Panc1 (cell line): Measurements from ENCODE around the gene AKT3. TPM values are rescaled to one million over a fixed set of nuclear protein-coding genes. Genes with fewer than 3 reads are reported as not detected.

ENCODE experiments used
- ATAC-seq: fragments of 200-7000 bp; cut with Tn5 transposase; 2 replicates; pipeline ENCODE4 v1.9.1; 2020; ENCODE audit warnings: mild to moderate bottlenecking, moderate library complexity
- BruUV-seq: library from RNA; stranded (reverse); fragments of 400-500 nt; replicated peaks from 2 replicates; lab custom pipeline; 2021; lab: Mats Ljungman, UMichigan
- CTCF ChIA-PET: fragments of 300-600 bp; sonication (Branson Sonifier 250); formaldehyde crosslinking; loops from one replicate; lab custom pipeline; 2022; ENCODE audit warnings: antibody characterized with exemption; lab: Charles Lee
- POLR2A ChIA-PET: fragments of 300-600 bp; sonication (Branson Sonifier 250); formaldehyde crosslinking; loops from one replicate; lab custom pipeline; 2022; ENCODE audit warnings: antibody characterized with exemption; lab: Charles Lee
- DNase-seq: peaks from one replicate; pipeline ENCODE4 v3.0.0-alpha.2; 2010; ENCODE audit warnings: low read depth, low spot score
- H3K27ac ChIP-seq: 2 replicates; pipeline ENCODE4 v1.5.1; 2011; ENCODE audit warnings: mild to moderate bottlenecking, low read length, inconsistent platforms
- H3K27me3 ChIP-seq: fragments of 200-500 bp; sonication (Bioruptor generic); 2 replicates; pipeline ENCODE4 v1.6.0; 2014; ENCODE audit warnings: low read length, inconsistent platforms; ENCODE audit not compliant: control insufficient read depth, insufficient read depth
- H3K36me3 ChIP-seq: fragments of 200-500 bp; sonication (Bioruptor generic); 2 replicates; pipeline ENCODE4 v1.5.1; 2014; ENCODE audit warnings: inconsistent platforms, mild to moderate bottlenecking, low read length, moderate library complexity; ENCODE audit not compliant: control insufficient read depth, insufficient read depth
- H3K4me1 ChIP-seq: 2 replicates; pipeline ENCODE4 v1.5.1; 2011; ENCODE audit warnings: inconsistent platforms, mild to moderate bottlenecking, low read length, moderate library complexity; ENCODE audit not compliant: control insufficient read depth, insufficient read depth
- H3K4me3 ChIP-seq, 2 experiments: 2 replicates each; pipeline ENCODE4 v1.5.1; 2011 to 2012; ENCODE audit warnings: low read depth in 2 of 2, low read length in 2 of 2, mild to moderate bottlenecking in 2 of 2, inconsistent platforms in 1 of 2, moderate library complexity in 1 of 2
- H3K9me3 ChIP-seq: fragments of 200-500 bp; sonication (Bioruptor generic); 2 replicates; pipeline ENCODE4 v1.5.1; 2014; ENCODE audit warnings: low read depth, mild to moderate bottlenecking, inconsistent platforms, low read length, moderate library complexity; ENCODE audit not compliant: control insufficient read depth, insufficient read depth
- POLR2AphosphoS5 ChIP-seq: IDR thresholded peaks from 2 replicates; pipeline ENCODE4 v1.6.1; 2012; ENCODE audit warnings: mild to moderate bottlenecking, low read depth, low read length, moderate library complexity
- SIN3A ChIP-seq: IDR thresholded peaks from 2 replicates; pipeline ENCODE4 v1.6.1; 2012; ENCODE audit warnings: low read depth, mild to moderate bottlenecking, low read length, moderate library complexity, borderline replicate concordance; ENCODE audit not compliant: insufficient read depth
- TCF7L2 ChIP-seq: IDR thresholded peaks from 2 replicates; pipeline ENCODE4 v1.6.1; 2011; ENCODE audit warnings: mild to moderate bottlenecking, low read depth, low read length, inconsistent platforms
- in situ Hi-C: cut with HindIII; loops from 2 replicates; pipeline ENCODE4 v1.10.0; 2016; ENCODE audit warnings: low sequenced_read_pairs, low pct_unique_long_range_greater_than_20kb
- intact Hi-C: fragments of 100-400 bp; cut with micrococcal nuclease; formaldehyde crosslinking; loops from one replicate; pipeline ENCODE4 v1.10.0; 2022; ENCODE audit not compliant: unreplicated experiment
- total RNA-seq: library from RNA; stranded (reverse); gene quantifications from one replicate; pipeline ENCODE4 v1.2.1, GENCODE V29; 2021; ENCODE audit not compliant: unreplicated experiment
- TF ChIP-seq, protein P1 (sequence below): fragments of 450-650 bp; IDR thresholded peaks from 2 replicates; pipeline ENCODE4 v1.5.1; 2017; ENCODE audit warnings: mild to moderate bottlenecking
- TF ChIP-seq, protein P2 (sequence below), 2 experiments: IDR thresholded peaks; 2 replicates each; pipeline ENCODE4 v1.6.1; 2011 to 2012; ENCODE audit warnings: low read depth in 2 of 2, control low read depth in 1 of 2, low read length in 1 of 2, mild to moderate bottlenecking in 1 of 2, moderate library complexity in 1 of 2; ENCODE audit not compliant: insufficient read depth in 1 of 2

Gene AKT3
- total RNA-seq, 1 experiment from 2014 or later = 11.0 TPM

DNA sequence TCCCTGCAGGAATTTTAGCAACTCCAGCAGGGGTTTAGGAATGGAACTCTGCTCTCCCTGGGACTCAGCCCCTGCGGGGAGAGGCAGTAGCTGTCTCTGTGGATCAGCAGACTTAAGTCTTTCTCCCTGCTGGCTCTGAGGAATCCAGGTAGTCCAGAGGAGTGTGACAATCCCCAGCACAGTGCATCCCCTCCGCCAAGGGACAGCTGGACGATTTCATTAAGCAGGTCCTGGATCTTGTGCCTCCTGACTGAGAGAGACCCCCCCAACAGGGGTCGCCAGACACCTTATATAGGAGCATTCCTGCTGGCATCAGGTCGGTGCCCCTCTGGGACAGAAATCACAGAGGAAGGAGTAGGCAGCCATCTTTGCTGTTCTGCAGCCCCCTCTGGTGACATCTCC is 30.6 kb downstream of the AKT3 start:
- intact Hi-C loops (no loop called here), in situ Hi-C loops (no loop called here)

DNA sequence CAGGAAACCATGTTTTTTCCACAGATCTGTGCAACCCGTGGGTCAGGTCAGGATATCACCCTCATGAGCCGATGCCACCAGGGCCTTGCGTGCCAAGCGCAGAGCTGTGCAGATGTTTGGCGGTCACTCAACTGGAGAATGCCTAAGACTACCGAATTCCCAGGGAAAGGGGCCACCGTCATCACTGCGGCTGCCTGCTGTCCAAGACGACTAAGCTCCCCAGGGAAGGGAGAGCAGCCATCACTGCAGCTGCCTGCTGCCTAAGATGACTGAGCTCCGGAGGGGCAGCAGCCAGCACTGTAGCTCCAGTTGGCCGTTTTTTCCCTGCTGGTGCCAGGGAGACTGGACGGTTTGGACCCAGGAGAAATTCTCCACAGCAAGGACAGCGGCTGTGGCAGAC is 31.1 kb downstream of the AKT3 start:
- Histone ChIP-seq H3K27me3 (no peaks in the 10 kb centered on the region), H3K9me3 (peaks cover 3% of the 10 kb centered on the region; the same call in 1 of the 2 replicates), H3K4me3 (no peak overlapping the region), H3K4me1 (no peaks in the 10 kb centered on the region), H3K36me3 (no peaks in the 10 kb centered on the region), H3K27ac (no peak overlapping the region)
- ATAC-seq = no peak
- CTCF ChIA-PET = no interaction called here
- in situ Hi-C loops = no loop called here
- POLR2A ChIA-PET = no interaction called here
- TF ChIP-seq, protein P1, sequence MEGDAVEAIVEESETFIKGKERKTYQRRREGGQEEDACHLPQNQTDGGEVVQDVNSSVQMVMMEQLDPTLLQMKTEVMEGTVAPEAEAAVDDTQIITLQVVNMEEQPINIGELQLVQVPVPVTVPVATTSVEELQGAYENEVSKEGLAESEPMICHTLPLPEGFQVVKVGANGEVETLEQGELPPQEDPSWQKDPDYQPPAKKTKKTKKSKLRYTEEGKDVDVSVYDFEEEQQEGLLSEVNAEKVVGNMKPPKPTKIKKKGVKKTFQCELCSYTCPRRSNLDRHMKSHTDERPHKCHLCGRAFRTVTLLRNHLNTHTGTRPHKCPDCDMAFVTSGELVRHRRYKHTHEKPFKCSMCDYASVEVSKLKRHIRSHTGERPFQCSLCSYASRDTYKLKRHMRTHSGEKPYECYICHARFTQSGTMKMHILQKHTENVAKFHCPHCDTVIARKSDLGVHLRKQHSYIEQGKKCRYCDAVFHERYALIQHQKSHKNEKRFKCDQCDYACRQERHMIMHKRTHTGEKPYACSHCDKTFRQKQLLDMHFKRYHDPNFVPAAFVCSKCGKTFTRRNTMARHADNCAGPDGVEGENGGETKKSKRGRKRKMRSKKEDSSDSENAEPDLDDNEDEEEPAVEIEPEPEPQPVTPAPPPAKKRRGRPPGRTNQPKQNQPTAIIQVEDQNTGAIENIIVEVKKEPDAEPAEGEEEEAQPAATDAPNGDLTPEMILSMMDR = no peak
- TF ChIP-seq, protein P2, sequence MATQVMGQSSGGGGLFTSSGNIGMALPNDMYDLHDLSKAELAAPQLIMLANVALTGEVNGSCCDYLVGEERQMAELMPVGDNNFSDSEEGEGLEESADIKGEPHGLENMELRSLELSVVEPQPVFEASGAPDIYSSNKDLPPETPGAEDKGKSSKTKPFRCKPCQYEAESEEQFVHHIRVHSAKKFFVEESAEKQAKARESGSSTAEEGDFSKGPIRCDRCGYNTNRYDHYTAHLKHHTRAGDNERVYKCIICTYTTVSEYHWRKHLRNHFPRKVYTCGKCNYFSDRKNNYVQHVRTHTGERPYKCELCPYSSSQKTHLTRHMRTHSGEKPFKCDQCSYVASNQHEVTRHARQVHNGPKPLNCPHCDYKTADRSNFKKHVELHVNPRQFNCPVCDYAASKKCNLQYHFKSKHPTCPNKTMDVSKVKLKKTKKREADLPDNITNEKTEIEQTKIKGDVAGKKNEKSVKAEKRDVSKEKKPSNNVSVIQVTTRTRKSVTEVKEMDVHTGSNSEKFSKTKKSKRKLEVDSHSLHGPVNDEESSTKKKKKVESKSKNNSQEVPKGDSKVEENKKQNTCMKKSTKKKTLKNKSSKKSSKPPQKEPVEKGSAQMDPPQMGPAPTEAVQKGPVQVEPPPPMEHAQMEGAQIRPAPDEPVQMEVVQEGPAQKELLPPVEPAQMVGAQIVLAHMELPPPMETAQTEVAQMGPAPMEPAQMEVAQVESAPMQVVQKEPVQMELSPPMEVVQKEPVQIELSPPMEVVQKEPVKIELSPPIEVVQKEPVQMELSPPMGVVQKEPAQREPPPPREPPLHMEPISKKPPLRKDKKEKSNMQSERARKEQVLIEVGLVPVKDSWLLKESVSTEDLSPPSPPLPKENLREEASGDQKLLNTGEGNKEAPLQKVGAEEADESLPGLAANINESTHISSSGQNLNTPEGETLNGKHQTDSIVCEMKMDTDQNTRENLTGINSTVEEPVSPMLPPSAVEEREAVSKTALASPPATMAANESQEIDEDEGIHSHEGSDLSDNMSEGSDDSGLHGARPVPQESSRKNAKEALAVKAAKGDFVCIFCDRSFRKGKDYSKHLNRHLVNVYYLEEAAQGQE (IDR thresholded peaks at IDR 0.05; ENCODE audit: insufficient read depth in 1 of 2, low read depth in 2 of 2, low read length in 1 of 2) = no peak
- TF ChIP-seq POLR2AphosphoS5 (no peak), SIN3A (no peak), TCF7L2 (no peak)
- no TSS peak for BruUV-seq
- no peak for DNase-seq
- intact Hi-C loops = no loop called here

More for the DNA sequence above, 30.6 kb downstream of the AKT3 start:
- no peaks in the 10 kb centered on the region for H3K4me1 ChIP-seq
- H3K27ac ChIP-seq = no peak overlapping the region
- DNase-seq (no peak), ATAC-seq (no peak)
- peaks cover 3% of the 10 kb centered on the region; the same call in 1 of the 2 replicates for H3K9me3 ChIP-seq
- no peaks in the 10 kb centered on the region for H3K27me3 ChIP-seq
- POLR2A ChIA-PET = no interaction called here
- no TSS peak for BruUV-seq
- H3K4me3 ChIP-seq = no peak overlapping the region
- no peaks in the 10 kb centered on the region for H3K36me3 ChIP-seq
- no peak for TF ChIP-seq TCF7L2
- TF ChIP-seq, protein P1 = no peak
- TF ChIP-seq, protein P2 (IDR thresholded peaks at IDR 0.05; ENCODE audit: insufficient read depth in 1 of 2, low read depth in 2 of 2, low read length in 1 of 2) = no peak
- no peak for TF ChIP-seq SIN3A
- no peak for TF ChIP-seq POLR2AphosphoS5
- CTCF ChIA-PET = no interaction called here
